ENCODE data around the gene TMUB2. TPM values are rescaled to one million over a fixed set of nuclear protein-coding genes. Genes with fewer than 3 reads are reported as not detected.

The TMUB2 gene
- polyA plus RNA-seq, 1 of the 3 experiments (the other 2 are of a cell fraction) = 49.5 TPM

DNA sequence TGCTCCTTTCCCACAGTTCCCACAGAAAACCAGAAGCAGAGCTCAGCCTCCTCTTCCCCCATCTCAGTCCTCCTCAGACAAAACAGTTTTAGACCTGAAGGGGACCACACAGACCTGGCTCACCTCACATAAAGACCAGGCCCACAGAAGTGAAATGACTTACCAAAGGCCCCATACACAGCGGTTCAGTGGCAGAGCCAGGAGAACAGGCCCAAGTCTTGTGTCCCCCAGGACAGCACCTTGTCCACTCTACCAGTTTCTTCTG lies 27.4 kb downstream of the TMUB2 start:
- H2AFZ ChIP-seq (ENCODE audit: low read depth) = no peak overlapping the region
- H3K27me3 ChIP-seq (ENCODE audit: insufficient read depth) = no peaks in the 10 kb centered on the region
- H3K4me2 ChIP-seq = no peak overlapping the region
- H3K27ac ChIP-seq (ENCODE audit: low read depth in 2 of 2, low read length in 1 of 2) = no peak overlapping the region
- peaks cover 42 to 68% of the 10 kb centered on the region in 2 experiments for H3K36me3 ChIP-seq (replicated peaks in 1 of 2; ENCODE audit: control insufficient read depth in 1 of 2, insufficient read depth in 2 of 2, low read length in 1 of 2)
- TF ChIP-seq EZH2phosphoT487 (IDR thresholded peaks at IDR 0.05; ENCODE audit: borderline replicate concordance, low read depth) (no peak), FOXJ3 (CRISPR knock-in tag; IDR thresholded peaks at IDR 0.05) (no peak), ELF1 (IDR thresholded peaks at IDR 0.05) (no peak), RAD21 (IDR thresholded peaks at IDR 0.05; ENCODE audit: low read length) (no peak), GABPA (IDR thresholded peaks at IDR 0.05; ENCODE audit: low read depth) (no peak)
- TF ChIP-seq, protein P1, sequence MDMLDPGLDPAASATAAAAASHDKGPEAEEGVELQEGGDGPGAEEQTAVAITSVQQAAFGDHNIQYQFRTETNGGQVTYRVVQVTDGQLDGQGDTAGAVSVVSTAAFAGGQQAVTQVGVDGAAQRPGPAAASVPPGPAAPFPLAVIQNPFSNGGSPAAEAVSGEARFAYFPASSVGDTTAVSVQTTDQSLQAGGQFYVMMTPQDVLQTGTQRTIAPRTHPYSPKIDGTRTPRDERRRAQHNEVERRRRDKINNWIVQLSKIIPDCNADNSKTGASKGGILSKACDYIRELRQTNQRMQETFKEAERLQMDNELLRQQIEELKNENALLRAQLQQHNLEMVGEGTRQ (IDR thresholded peaks at IDR 0.05; ENCODE audit: borderline replicate concordance, low read depth, low read length) = no peak
- H3K9ac ChIP-seq = no peak overlapping the region
- H3K9me2 ChIP-seq = no peaks in the 10 kb centered on the region
- H4K20me1 ChIP-seq (ENCODE audit: insufficient read depth) = peaks cover 31% of the 10 kb centered on the region
- peaks cover 12% of the 10 kb centered on the region in 2 experiments; a peak in 3 of 4 replicates for H3K4me1 ChIP-seq (ENCODE audit: control insufficient read depth in 1 of 2, insufficient read depth in 2 of 2, low read depth in 1 of 2, low read length in 1 of 2)
- peaks cover 6% of the 10 kb centered on the region for H3F3A ChIP-seq (replicated peaks; ENCODE audit: insufficient read depth)
- H3K4me3 ChIP-seq (ENCODE audit: low read depth in 2 of 2, low read length in 1 of 2) = no peak overlapping the region
- H3K9me3 ChIP-seq = no peaks in the 10 kb centered on the region
- ChIA-PET POLR2A (interaction anchor here (1.0 kb wide), 1 partner anchor 131 kb away, joined by 3 read pairs; no protein-coding TSS in a partner anchor), CTCF (interaction anchor here (0.9 to 6.7 kb wide), 7 partner anchors 8 to 149 kb away, joined by 3 to 57 read pairs (median 3); partner anchors contain the start of gene FAM171A2)
- WGBS (ENCODE audit: low lambda C conversion rate) = 100% methylated on average over 1 of the region's 1 CpG
- H3K79me2 ChIP-seq (ENCODE audit: insufficient read depth) = peaks cover 36% of the 10 kb centered on the region
- no peak for DNase-seq

GRCh38 chr17:44214896-44215295 lies 28.1 kb downstream of the TMUB2 start:
- H3K4me3 ChIP-seq (ENCODE audit: low read depth in 2 of 2, low read length in 1 of 2) = no peak overlapping the region
- no peak for DNase-seq
- peaks cover 35 to 62% of the 10 kb centered on the region in 2 experiments for H3K36me3 ChIP-seq (replicated peaks in 1 of 2; ENCODE audit: control insufficient read depth in 1 of 2, insufficient read depth in 2 of 2, low read length in 1 of 2)
- H3K27ac ChIP-seq (ENCODE audit: low read depth in 2 of 2, low read length in 1 of 2) = no peak overlapping the region
- H3K79me2 ChIP-seq (ENCODE audit: insufficient read depth) = peaks cover 36% of the 10 kb centered on the region
- H3K4me1 ChIP-seq (ENCODE audit: control insufficient read depth in 1 of 2, insufficient read depth in 2 of 2, low read depth in 1 of 2, low read length in 1 of 2) = peaks cover 12% of the 10 kb centered on the region in 2 experiments; a peak in 3 of 4 replicates
- WGBS (ENCODE audit: low lambda C conversion rate) = 93% methylated on average over 6 of the region's 6 CpGs
- peaks cover 31% of the 10 kb centered on the region for H4K20me1 ChIP-seq (ENCODE audit: insufficient read depth)
- no peaks in the 10 kb centered on the region for H3K27me3 ChIP-seq (ENCODE audit: insufficient read depth)
- no peaks in the 10 kb centered on the region for H3K9me2 ChIP-seq
- H3F3A ChIP-seq (replicated peaks; ENCODE audit: insufficient read depth) = peaks cover 6% of the 10 kb centered on the region
- POLR2A ChIA-PET = no interaction called here
- no peak overlapping the region for H3K9ac ChIP-seq
- H2AFZ ChIP-seq (ENCODE audit: low read depth) = no peak overlapping the region
- CTCF ChIA-PET = interaction anchor here (0.6 to 5.7 kb wide), 5 partner anchors 9 to 117 kb away, joined by 3 to 61 read pairs (median 3); partner anchors contain the start of gene ATXN7L3
- H3K4me2 ChIP-seq = no peak overlapping the region
- H3K9me3 ChIP-seq = no peaks in the 10 kb centered on the region
- no peak for TF ChIP-seq SIN3A (IDR thresholded peaks at IDR 0.05; ENCODE audit: borderline replicate concordance, low read depth, low read length)
- no peak for TF ChIP-seq RCOR1 (IDR thresholded peaks at IDR 0.05; ENCODE audit: low read length)
- TF ChIP-seq IRF3 (IDR thresholded peaks at IDR 0.05; ENCODE audit: low read depth, low read length) = no peak
- no peak for TF ChIP-seq NFIC (IDR thresholded peaks at IDR 0.05; ENCODE audit: borderline replicate concordance)
- TF ChIP-seq, protein P1 (IDR thresholded peaks at IDR 0.05; ENCODE audit: borderline replicate concordance, low read depth, low read length) = no peak
- TF ChIP-seq, protein P2, sequence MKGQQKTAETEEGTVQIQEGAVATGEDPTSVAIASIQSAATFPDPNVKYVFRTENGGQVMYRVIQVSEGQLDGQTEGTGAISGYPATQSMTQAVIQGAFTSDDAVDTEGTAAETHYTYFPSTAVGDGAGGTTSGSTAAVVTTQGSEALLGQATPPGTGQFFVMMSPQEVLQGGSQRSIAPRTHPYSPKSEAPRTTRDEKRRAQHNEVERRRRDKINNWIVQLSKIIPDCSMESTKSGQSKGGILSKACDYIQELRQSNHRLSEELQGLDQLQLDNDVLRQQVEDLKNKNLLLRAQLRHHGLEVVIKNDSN (IDR thresholded peaks at IDR 0.05; ENCODE audit: borderline replicate concordance, low read depth) = no peak
- no peak for TF ChIP-seq MXI1 (IDR thresholded peaks at IDR 0.05; ENCODE audit: low read depth, low read length)
- no peak for TF ChIP-seq RAD21 (IDR thresholded peaks at IDR 0.05; ENCODE audit: low read length)
- TF ChIP-seq EP300 (IDR thresholded peaks at IDR 0.05; ENCODE audit: borderline replicate concordance in 1 of 2, low read depth in 1 of 2, low read length in 1 of 2) = no peak
- no peak for TF ChIP-seq SMC3 (IDR thresholded peaks at IDR 0.05; ENCODE audit: low read depth, low read length)
- TF ChIP-seq REST (IDR thresholded peaks at IDR 0.05; ENCODE audit: low read depth, low read length) = no peak
- TF ChIP-seq TEAD4 (IDR thresholded peaks at IDR 0.05; ENCODE audit: borderline replicate concordance, insufficient read depth) = no peak
- TF ChIP-seq ZBTB33 (IDR thresholded peaks at IDR 0.05; ENCODE audit: borderline replicate concordance, low read depth) = no peak
